ENCODE data around the gene GPHN. TPM values are rescaled to one million over a fixed set of nuclear protein-coding genes. Genes with fewer than 3 reads are reported as not detected.

The GPHN gene
- total and polyA plus RNA-seq, 10 of the 15 experiments (the other 5 are each of a cell fraction or from before 2014, with no cell fraction given), result 22.3 to 48.8 (median 33.1) TPM

DNA sequence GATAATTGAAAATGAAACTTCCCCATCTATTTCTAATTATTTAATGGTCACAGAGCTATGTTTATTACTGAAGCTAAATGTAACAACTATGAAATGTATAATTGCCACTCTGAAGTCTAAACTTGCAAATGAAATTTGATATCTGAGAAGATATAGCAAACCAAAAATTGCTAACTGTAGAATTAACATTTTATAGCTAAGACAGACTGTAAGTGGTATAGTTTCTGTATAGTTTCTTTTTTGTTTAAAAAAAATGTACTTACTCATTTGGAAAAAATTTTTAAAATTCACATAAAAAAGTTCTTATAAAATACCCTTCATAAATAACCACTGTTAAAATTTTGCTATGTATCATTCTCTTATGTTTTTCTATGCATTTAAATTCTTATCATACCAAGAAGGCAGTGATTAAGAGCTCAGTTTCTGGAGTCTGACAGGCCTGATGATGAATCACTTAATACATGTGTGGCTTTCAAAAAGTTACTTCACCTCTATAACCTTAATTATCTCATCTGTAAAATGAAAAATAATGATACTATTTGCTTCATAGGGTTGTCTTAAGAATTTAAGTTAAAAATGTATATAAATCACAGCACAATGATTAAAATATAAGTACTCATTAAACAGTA is 466.6 kb downstream of the GPHN start:
- peaks cover 3% of the 10 kb centered on the region; the same call in 1 of the 2 replicates for H3K4me1 ChIP-seq (ENCODE audit: control insufficient read depth, insufficient read depth, low read length)
- no peaks in the 10 kb centered on the region for H3K79me2 ChIP-seq (ENCODE audit: control insufficient read depth, insufficient read depth, low read length)
- no peak overlapping the region for H3K27ac ChIP-seq (ENCODE audit: control insufficient read depth, insufficient read depth)
- ATAC-seq, result no peak
- peaks cover 0 to 5% of the 10 kb centered on the region in 2 experiments; a peak in 1 of 4 replicates for H3K36me3 ChIP-seq (ENCODE audit: control insufficient read depth in 2 of 2, insufficient read depth in 2 of 2, low read length in 1 of 2)
- no peaks in the 10 kb centered on the region for H4K20me1 ChIP-seq (ENCODE audit: control insufficient read depth, insufficient read depth)
- TF ChIP-seq CBX3 (IDR thresholded peaks at IDR 0.05; ENCODE audit: borderline replicate concordance, low read depth) (no peak), IKZF1 (conservative IDR thresholded peaks at IDR 0.05) (no peak)
- H3K9ac ChIP-seq (ENCODE audit: control insufficient read depth, insufficient read depth, low read length), result no peak overlapping the region
- ChIA-PET POLR2A (no interaction called here), RAD21 (ENCODE audit: unreplicated experiment) (no interaction called here), CTCF (interaction anchor here (1.1 kb wide), 1 partner anchor 479 kb away, joined by 4 read pairs; no protein-coding TSS in a partner anchor), SMC1A (ENCODE audit: uncharacterized antibody, unreplicated experiment) (interaction anchor here (1.2 to 1.3 kb wide), 2 partner anchors 10 to 51 kb away, joined by 3 read pairs; no protein-coding TSS in a partner anchor)
- no peaks in the 10 kb centered on the region; the same call in 2 of the 3 replicates for H3K9me3 ChIP-seq (replicated peaks; ENCODE audit: control insufficient read depth, insufficient read depth, low read length)
- no peaks in the 10 kb centered on the region for H3K27me3 ChIP-seq (replicated peaks in 1 of 2; ENCODE audit: control insufficient read depth in 2 of 2, insufficient read depth in 2 of 2, low read length in 1 of 2)
- no peak overlapping the region for H3K4me2 ChIP-seq (ENCODE audit: control insufficient read depth, insufficient read depth)
- in situ Hi-C loops (cut with MboI) (no loop called here), intact Hi-C loops (cut with micrococcal nuclease; ENCODE audit: unreplicated experiment) (no loop called here)
- H2AFZ ChIP-seq (ENCODE audit: control insufficient read depth, low read depth, low read length), result no peak overlapping the region
- no peak for DNase-seq (ENCODE audit: low read depth, low spot score)
- no peak for FAIRE-seq
- BruUV-seq (replicated peaks), result no TSS peak
- no peak overlapping the region for H3K4me3 ChIP-seq

DNA sequence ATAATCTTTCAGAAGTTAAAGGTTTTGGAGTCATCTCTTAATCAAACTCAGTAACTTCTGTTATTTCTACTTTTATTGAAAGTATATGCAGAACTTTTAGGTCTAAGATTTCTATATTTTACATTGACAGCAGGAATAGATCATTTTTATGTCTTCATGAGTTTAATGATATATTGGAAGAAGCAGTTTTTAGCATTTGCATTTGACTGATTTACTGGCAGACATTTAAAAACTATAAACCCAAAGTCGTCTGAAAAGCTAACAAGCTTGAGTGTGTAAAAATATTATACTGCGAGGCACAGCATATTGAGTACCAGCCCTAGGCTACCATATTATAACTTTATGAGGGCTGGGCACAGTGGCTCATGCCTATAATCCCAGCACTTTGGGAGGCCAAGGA is 467.3 kb downstream of the GPHN start:
- Histone ChIP-seq H3K4me2 (ENCODE audit: control insufficient read depth, insufficient read depth) (no peak overlapping the region), H3K4me1 (ENCODE audit: control insufficient read depth, insufficient read depth, low read length) (peaks cover 3% of the 10 kb centered on the region; the same call in 1 of the 2 replicates), H3K79me2 (ENCODE audit: control insufficient read depth, insufficient read depth, low read length) (no peaks in the 10 kb centered on the region), H3K9ac (ENCODE audit: control insufficient read depth, insufficient read depth, low read length) (no peak overlapping the region), H3K27me3 (replicated peaks in 1 of 2; ENCODE audit: control insufficient read depth in 2 of 2, insufficient read depth in 2 of 2, low read length in 1 of 2) (no peaks in the 10 kb centered on the region), H3K9me3 (replicated peaks; ENCODE audit: control insufficient read depth, insufficient read depth, low read length) (no peaks in the 10 kb centered on the region; the same call in 2 of the 3 replicates), H4K20me1 (ENCODE audit: control insufficient read depth, insufficient read depth) (no peaks in the 10 kb centered on the region), H3K36me3 (ENCODE audit: control insufficient read depth in 2 of 2, insufficient read depth in 2 of 2, low read length in 1 of 2) (peaks cover 0 to 5% of the 10 kb centered on the region in 2 experiments; a peak in 1 of 4 replicates), H3K27ac (ENCODE audit: control insufficient read depth, insufficient read depth) (no peak overlapping the region), H2AFZ (ENCODE audit: control insufficient read depth, low read depth, low read length) (no peak overlapping the region), H3K4me3 (no peak overlapping the region)
- ChIA-PET SMC1A (ENCODE audit: uncharacterized antibody, unreplicated experiment) (interaction anchor here (1.3 kb wide), 1 partner anchor 50 kb away, joined by 3 read pairs; no protein-coding TSS in a partner anchor), CTCF (no interaction called here), POLR2A (no interaction called here), RAD21 (ENCODE audit: unreplicated experiment) (no interaction called here)
- no peak for DNase-seq (ENCODE audit: low read depth, low spot score)
- intact Hi-C loops (cut with micrococcal nuclease; ENCODE audit: unreplicated experiment) (no loop called here), in situ Hi-C loops (cut with MboI) (no loop called here)
- no peak for ATAC-seq
- BruUV-seq (replicated peaks), result no TSS peak
- no peak for FAIRE-seq
- WGBS (ENCODE audit: insufficient coverage, insufficient replicate concordance, low lambda C conversion rate, missing lambda C conversion rate), result 70% methylated on average over 2 of the region's 2 CpGs
- no peak for TF ChIP-seq MXI1 (IDR thresholded peaks at IDR 0.05; ENCODE audit: low read depth, low read length)
- no peak for TF ChIP-seq NR2F1 (conservative IDR thresholded peaks at IDR 0.05)
- no peak for TF ChIP-seq POLR2AphosphoS2 (IDR thresholded peaks at IDR 0.05; ENCODE audit: low read depth, low read length)
- TF ChIP-seq HDAC2 (IDR thresholded peaks at IDR 0.05), result no peak
- TF ChIP-seq KAT2A (conservative IDR thresholded peaks at IDR 0.05; ENCODE audit: control insufficient read depth, low read depth, low read length), result no peak
- no peak for TF ChIP-seq ASH2L (IDR thresholded peaks at IDR 0.05; ENCODE audit: borderline replicate concordance, low read depth)
- TF ChIP-seq JUND (IDR thresholded peaks at IDR 0.05; ENCODE audit: low read depth, low read length), result no peak
- no peak for TF ChIP-seq MEF2B (IDR thresholded peaks at IDR 0.05; ENCODE audit: partially characterized antibody, poor library complexity, severe bottlenecking)
- no peak for TF ChIP-seq SMC3 (IDR thresholded peaks at IDR 0.05; ENCODE audit: borderline replicate concordance, low read length)
- TF ChIP-seq JUNB (IDR thresholded peaks at IDR 0.05), result no peak
- TF ChIP-seq, protein P1, sequence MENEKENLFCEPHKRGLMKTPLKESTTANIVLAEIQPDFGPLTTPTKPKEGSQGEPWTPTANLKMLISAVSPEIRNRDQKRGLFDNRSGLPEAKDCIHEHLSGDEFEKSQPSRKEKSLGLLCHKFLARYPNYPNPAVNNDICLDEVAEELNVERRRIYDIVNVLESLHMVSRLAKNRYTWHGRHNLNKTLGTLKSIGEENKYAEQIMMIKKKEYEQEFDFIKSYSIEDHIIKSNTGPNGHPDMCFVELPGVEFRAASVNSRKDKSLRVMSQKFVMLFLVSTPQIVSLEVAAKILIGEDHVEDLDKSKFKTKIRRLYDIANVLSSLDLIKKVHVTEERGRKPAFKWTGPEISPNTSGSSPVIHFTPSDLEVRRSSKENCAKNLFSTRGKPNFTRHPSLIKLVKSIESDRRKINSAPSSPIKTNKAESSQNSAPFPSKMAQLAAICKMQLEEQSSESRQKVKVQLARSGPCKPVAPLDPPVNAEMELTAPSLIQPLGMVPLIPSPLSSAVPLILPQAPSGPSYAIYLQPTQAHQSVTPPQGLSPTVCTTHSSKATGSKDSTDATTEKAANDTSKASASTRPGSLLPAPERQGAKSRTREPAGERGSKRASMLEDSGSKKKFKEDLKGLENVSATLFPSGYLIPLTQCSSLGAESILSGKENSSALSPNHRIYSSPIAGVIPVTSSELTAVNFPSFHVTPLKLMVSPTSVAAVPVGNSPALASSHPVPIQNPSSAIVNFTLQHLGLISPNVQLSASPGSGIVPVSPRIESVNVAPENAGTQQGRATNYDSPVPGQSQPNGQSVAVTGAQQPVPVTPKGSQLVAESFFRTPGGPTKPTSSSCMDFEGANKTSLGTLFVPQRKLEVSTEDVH (IDR thresholded peaks at IDR 0.05; ENCODE audit: low read depth, partially characterized antibody), result no peak
